ENCODE data around the gene TTYH1. TPM values are rescaled to one million over a fixed set of nuclear protein-coding genes. Genes with fewer than 3 reads are reported as not detected.

TTYH1 gene
- total and polyA plus RNA-seq, 4 donors, result 170 to 1,011 (median 540) TPM

DNA sequence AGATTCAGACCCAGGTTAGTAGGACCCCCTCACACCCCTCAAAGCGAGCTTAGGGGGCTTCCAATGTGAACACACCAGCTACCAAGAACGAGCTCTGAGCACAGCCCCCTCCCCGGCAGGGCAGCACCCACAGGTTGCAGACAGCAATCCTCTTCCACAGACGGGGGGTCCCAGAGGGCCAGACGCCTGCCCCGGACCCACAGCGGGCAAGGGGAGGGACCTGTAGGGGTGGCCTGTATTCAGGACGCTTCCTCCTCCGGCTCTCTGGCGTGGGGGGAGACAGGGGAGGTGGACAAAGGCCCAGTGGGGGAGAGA is 4.8 kb downstream of the TTYH1 start:
- peaks cover 93% of the 10 kb centered on the region for H3K4me1 ChIP-seq (ENCODE audit: control insufficient read depth, insufficient read depth, low read length)
- no peak for DNase-seq (ENCODE audit: low read depth in 4 of 6, low spot score in 6 of 6)
- no peaks in the 10 kb centered on the region for H3K9me3 ChIP-seq (ENCODE audit: control insufficient read depth, insufficient read depth, low read length)
- peak overlapping the region; percentile 87 for H3K27ac ChIP-seq (ENCODE audit: low read depth, low read length)
- H3K27me3 ChIP-seq (ENCODE audit: control insufficient read depth, insufficient read depth, low read length), result no peaks in the 10 kb centered on the region
- peak overlapping the region; percentile 16 for H3K4me3 ChIP-seq (ENCODE audit: low read depth, low read length)
- H3K36me3 ChIP-seq (ENCODE audit: control insufficient read depth, insufficient read depth, low read length), result peaks cover 76% of the 10 kb centered on the region
- WGBS (ENCODE audit: insufficient coverage), result 8% methylated on average over 8 of the region's 10 CpGs

DNA sequence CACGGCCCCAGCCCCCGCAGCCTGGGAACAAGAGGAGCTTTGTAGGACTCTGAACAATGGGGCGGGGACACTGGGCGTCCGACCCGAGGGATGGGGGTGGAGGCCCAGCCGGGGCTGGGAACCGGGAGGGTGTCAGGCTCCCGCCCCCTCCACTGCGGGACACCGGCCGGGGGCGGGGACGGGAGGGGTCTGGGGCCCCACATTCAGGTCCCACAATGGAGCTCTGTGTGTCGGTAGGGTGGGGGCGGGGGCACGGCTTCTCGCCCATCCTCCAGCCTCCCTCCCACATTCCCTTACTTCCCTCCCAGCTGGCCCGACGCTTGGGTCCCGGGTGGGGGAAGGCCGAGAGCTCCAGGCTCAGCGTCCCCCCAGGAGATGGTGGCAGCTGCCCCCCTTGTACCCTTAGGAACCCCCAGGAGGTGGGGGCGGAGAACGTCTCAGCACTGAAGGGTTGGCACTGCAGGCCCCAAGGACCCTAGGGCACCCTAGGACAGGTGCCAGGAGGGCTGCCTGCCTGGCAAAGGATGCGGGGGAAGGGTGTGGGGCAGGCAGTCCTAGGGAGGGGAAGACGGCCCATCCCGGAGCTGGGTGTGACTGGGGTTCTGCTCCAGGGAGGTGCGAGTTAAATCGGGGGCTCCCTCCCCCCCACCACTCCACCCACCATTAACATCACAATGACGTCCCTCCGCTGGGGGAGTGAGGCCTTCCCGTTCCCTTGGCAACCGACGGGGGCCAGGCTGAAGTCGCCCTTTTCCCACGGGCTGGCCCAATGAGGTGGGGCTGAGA is 5.3 kb downstream of the TTYH1 start:
- DNase-seq (ENCODE audit: low read depth in 4 of 6, low spot score in 6 of 6), result peak in 5 of 6 donors; percentile 82 to 96 (median 88)
- peak overlapping the region; percentile 87 for H3K27ac ChIP-seq (ENCODE audit: low read depth, low read length)
- peak overlapping the region; percentile 37 for H3K4me3 ChIP-seq (ENCODE audit: low read depth, low read length)
- peaks cover 94% of the 10 kb centered on the region for H3K4me1 ChIP-seq (ENCODE audit: control insufficient read depth, insufficient read depth, low read length)
- WGBS (ENCODE audit: insufficient coverage), result 3% methylated on average over 11 of the region's 37 CpGs
- H3K27me3 ChIP-seq (ENCODE audit: control insufficient read depth, insufficient read depth, low read length), result no peaks in the 10 kb centered on the region
- H3K9me3 ChIP-seq (ENCODE audit: control insufficient read depth, insufficient read depth, low read length), result no peaks in the 10 kb centered on the region
- peaks cover 82% of the 10 kb centered on the region for H3K36me3 ChIP-seq (ENCODE audit: control insufficient read depth, insufficient read depth, low read length)

DNA sequence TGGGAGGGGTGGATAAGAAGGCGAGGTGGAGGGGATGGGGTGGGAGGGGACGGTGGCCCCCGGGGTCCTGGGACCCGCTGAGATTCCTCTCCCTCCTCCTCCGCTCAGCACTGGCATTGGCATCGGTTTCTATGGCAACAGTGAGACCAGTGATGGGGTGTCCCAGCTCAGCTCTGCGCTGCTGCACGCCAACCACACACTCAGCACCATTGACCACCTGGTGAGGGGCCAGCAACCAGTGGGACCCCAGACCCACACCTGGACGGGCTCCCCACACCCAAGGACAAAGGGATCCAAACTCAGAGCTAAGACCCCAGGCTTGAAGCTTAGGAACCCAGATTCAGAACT is 5.9 kb downstream of the TTYH1 start:
- no peak for DNase-seq (ENCODE audit: low read depth in 4 of 6, low spot score in 6 of 6)
- no peaks in the 10 kb centered on the region for H3K27me3 ChIP-seq (ENCODE audit: control insufficient read depth, insufficient read depth, low read length)
- peaks cover 85% of the 10 kb centered on the region for H3K36me3 ChIP-seq (ENCODE audit: control insufficient read depth, insufficient read depth, low read length)
- no peak overlapping the region for H3K4me3 ChIP-seq (ENCODE audit: low read depth, low read length)
- H3K27ac ChIP-seq (ENCODE audit: low read depth, low read length), result peak overlapping the region; percentile 87
- peaks cover 94% of the 10 kb centered on the region for H3K4me1 ChIP-seq (ENCODE audit: control insufficient read depth, insufficient read depth, low read length)
- WGBS (ENCODE audit: insufficient coverage), result 6% methylated on average over 5 of the region's 9 CpGs
- no peaks in the 10 kb centered on the region for H3K9me3 ChIP-seq (ENCODE audit: control insufficient read depth, insufficient read depth, low read length)

DNA sequence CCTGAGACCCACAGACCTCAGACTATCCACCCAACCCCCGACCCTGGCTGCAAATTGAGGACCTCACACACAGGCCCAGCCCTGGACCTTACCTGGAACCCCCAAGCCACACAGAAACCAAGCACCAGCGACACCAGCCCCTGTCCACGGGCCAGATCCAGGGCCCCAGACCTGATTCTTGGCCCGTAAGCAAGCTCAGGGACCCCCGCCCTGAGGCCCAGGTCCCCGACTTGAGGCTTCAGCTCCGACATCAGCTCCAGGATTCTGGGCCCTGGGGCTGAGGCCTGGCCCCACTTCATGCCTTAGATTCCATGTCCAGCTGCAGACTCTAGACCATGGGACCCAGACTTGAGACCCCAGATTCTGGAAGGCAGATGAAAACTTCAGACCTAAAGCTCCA is 6.3 kb downstream of the TTYH1 start:
- Histone ChIP-seq H3K27ac (ENCODE audit: low read depth, low read length) (peak overlapping the region; percentile 87), H3K27me3 (ENCODE audit: control insufficient read depth, insufficient read depth, low read length) (no peaks in the 10 kb centered on the region), H3K4me3 (ENCODE audit: low read depth, low read length) (no peak overlapping the region), H3K36me3 (ENCODE audit: control insufficient read depth, insufficient read depth, low read length) (peaks cover 85% of the 10 kb centered on the region), H3K4me1 (ENCODE audit: control insufficient read depth, insufficient read depth, low read length) (peaks cover 94% of the 10 kb centered on the region), H3K9me3 (ENCODE audit: control insufficient read depth, insufficient read depth, low read length) (no peaks in the 10 kb centered on the region)
- WGBS (ENCODE audit: insufficient coverage), result 39% methylated on average over 7 of the region's 7 CpGs
- peak in 1 of 6 donors; percentile 26 for DNase-seq (ENCODE audit: low read depth in 4 of 6, low spot score in 6 of 6)

DNA sequence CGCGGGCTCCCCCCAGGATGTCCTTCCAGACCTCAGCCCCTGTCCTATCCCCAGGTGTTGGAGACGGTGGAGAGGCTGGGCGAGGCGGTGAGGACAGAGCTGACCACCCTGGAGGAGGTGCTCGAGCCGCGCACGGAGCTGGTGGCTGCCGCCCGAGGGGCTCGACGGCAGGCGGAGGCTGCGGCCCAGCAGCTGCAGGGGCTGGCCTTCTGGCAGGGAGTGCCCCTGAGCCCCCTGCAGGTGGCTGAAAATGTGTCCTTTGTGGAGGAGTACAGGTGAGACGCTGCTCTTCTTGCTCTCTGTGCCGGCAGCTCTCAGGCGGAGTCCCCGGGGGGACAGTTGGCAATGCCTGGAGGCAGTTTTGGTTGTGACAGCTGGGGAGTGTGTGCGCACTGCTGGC is 6.9 kb downstream of the TTYH1 start:
- 37% methylated on average over 17 of the region's 20 CpGs for WGBS (ENCODE audit: insufficient coverage)
- H3K9me3 ChIP-seq (ENCODE audit: control insufficient read depth, insufficient read depth, low read length), result no peaks in the 10 kb centered on the region
- no peaks in the 10 kb centered on the region for H3K27me3 ChIP-seq (ENCODE audit: control insufficient read depth, insufficient read depth, low read length)
- H3K4me3 ChIP-seq (ENCODE audit: low read depth, low read length), result no peak overlapping the region
- DNase-seq (ENCODE audit: low read depth in 4 of 6, low spot score in 6 of 6), result peak in 1 of 6 donors; percentile 41
- peaks cover 84% of the 10 kb centered on the region for H3K36me3 ChIP-seq (ENCODE audit: control insufficient read depth, insufficient read depth, low read length)
- H3K4me1 ChIP-seq (ENCODE audit: control insufficient read depth, insufficient read depth, low read length), result peaks cover 93% of the 10 kb centered on the region
- H3K27ac ChIP-seq (ENCODE audit: low read depth, low read length), result peak overlapping the region; percentile 87

DNA sequence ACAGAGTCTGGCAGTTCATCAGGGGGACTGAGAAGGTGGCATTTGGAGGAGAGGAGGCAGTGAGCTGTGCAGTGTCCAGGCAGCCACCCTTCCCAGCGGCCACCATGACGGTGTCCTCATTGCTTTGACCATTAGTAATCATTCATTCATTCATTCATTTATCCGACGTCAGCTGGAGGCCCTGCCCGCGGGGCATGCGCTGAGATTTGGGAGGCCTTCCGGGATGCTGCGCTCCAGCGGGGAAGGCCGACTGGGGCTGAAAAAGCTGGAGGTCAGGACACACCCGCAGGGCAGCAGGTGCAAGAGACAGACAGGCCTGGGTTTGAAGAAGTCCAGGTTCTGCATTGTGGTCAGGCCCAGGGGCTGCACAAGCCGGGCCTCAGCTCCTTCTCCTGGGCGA is 8.9 kb downstream of the TTYH1 start:
- Histone ChIP-seq H3K9me3 (ENCODE audit: control insufficient read depth, insufficient read depth, low read length) (no peaks in the 10 kb centered on the region), H3K4me3 (ENCODE audit: low read depth, low read length) (no peak overlapping the region), H3K27me3 (ENCODE audit: control insufficient read depth, insufficient read depth, low read length) (no peaks in the 10 kb centered on the region), H3K36me3 (ENCODE audit: control insufficient read depth, insufficient read depth, low read length) (peaks cover 86% of the 10 kb centered on the region), H3K4me1 (ENCODE audit: control insufficient read depth, insufficient read depth, low read length) (peaks cover 90% of the 10 kb centered on the region), H3K27ac (ENCODE audit: low read depth, low read length) (peak overlapping the region; percentile 76)
- 94% methylated on average over 10 of the region's 14 CpGs for WGBS (ENCODE audit: insufficient coverage)
- DNase-seq (ENCODE audit: low read depth in 4 of 6, low spot score in 6 of 6), result no peak

DNA sequence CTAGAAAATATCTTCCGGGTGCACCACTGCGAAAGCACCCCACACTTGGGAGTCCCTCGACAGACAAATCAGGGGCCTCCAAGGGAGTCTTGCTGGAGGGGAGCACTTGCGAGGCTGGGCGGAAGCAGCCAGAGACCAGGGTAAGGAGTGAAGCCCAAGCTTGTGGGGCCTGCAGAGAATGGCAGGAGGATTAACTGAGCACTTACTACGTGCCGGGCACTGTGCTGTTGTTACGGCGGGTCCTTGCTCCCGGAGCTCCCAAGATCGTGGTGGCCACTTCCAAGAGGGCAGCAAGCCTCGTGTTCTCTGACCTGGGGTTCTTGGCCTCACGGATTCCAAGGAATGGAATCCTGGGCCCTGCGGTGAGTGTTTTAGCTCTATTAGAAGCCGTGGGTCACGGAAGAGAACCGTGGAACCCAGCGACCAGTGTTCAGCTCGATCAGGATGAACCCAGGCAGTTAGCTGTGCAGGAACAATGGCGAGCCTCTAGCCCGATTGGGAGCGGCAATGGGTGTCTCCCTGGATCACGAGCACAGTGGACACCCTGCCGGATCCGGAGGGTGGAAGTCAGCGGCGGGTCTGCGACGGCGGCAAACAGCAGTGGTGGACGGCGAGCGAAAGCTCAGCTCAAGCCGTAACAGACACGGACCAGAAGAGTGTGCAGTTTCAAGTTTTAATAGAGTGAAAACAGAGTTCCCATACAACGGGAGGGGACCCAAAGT is 9.6 kb downstream of the TTYH1 start:
- Histone ChIP-seq H3K36me3 (ENCODE audit: control insufficient read depth, insufficient read depth, low read length) (peaks cover 87% of the 10 kb centered on the region), H3K4me3 (ENCODE audit: low read depth, low read length) (no peak overlapping the region), H3K27me3 (ENCODE audit: control insufficient read depth, insufficient read depth, low read length) (no peaks in the 10 kb centered on the region), H3K9me3 (ENCODE audit: control insufficient read depth, insufficient read depth, low read length) (no peaks in the 10 kb centered on the region), H3K27ac (ENCODE audit: low read depth, low read length) (peak overlapping the region; percentile 76), H3K4me1 (ENCODE audit: control insufficient read depth, insufficient read depth, low read length) (peaks cover 90% of the 10 kb centered on the region)
- WGBS (ENCODE audit: insufficient coverage), result 81% methylated on average over 29 of the region's 36 CpGs
- DNase-seq (ENCODE audit: low read depth in 4 of 6, low spot score in 6 of 6), result no peak

DNA sequence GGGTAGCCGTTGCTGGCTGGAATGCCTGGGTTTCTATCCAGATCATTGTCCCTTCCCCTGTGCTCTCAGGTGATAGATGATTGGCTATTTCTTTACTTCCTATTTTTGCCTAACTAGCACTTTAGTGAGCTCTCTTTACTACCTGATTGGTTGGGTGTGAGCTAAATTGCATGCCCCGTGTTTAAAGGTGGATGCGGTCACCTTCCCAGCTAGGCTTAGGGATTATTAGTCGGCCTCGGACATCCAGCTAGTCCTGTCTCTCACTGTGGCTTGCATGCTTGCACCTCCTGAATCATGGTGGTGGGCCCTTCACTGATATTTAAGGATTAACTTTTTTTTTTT is 10.1 kb downstream of the TTYH1 start:
- H3K9me3 ChIP-seq (ENCODE audit: control insufficient read depth, insufficient read depth, low read length), result no peaks in the 10 kb centered on the region
- H3K4me1 ChIP-seq (ENCODE audit: control insufficient read depth, insufficient read depth, low read length), result peaks cover 90% of the 10 kb centered on the region
- peak overlapping the region; percentile 76 for H3K27ac ChIP-seq (ENCODE audit: low read depth, low read length)
- 97% methylated on average over 5 of the region's 5 CpGs for WGBS (ENCODE audit: insufficient coverage)
- no peak for DNase-seq (ENCODE audit: low read depth in 4 of 6, low spot score in 6 of 6)
- no peak overlapping the region for H3K4me3 ChIP-seq (ENCODE audit: low read depth, low read length)
- no peaks in the 10 kb centered on the region for H3K27me3 ChIP-seq (ENCODE audit: control insufficient read depth, insufficient read depth, low read length)
- peaks cover 87% of the 10 kb centered on the region for H3K36me3 ChIP-seq (ENCODE audit: control insufficient read depth, insufficient read depth, low read length)

DNA sequence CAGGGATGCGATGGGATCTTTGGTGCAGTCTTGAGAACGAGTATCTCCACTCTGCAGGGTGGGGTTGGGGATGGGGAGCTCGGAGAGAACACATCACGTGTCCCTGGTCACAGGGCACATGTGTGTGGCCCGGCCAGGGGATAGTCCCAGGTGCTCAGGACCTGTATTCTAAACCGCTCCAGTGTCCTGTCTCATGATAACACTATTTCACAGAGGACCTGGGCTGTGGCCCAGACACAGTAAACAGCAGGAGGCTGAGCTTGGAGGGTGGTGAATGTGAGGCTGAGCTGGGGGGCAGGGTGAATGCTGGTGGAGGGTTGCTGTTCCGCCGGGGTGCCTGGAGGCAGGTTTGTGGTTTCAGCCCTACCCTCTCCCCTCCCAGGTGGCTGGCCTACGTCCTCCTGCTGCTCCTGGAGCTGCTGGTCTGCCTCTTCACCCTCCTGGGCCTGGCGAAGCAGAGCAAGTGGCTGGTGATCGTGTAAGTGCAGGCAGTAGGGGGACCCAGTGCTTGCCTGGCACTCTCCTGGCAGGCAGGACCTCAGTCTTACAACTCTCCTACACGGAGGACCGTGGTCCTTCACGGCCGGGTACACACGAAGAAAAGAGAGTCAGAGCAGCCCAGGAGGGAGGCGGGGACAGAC is 11.1 kb downstream of the TTYH1 start:
- peak overlapping the region; percentile 76 for H3K27ac ChIP-seq (ENCODE audit: low read depth, low read length)
- no peaks in the 10 kb centered on the region for H3K27me3 ChIP-seq (ENCODE audit: control insufficient read depth, insufficient read depth, low read length)

More for the DNA sequence above, 11.1 kb downstream of the TTYH1 start:
- Histone ChIP-seq H3K4me1 (ENCODE audit: control insufficient read depth, insufficient read depth, low read length) (peaks cover 90% of the 10 kb centered on the region), H3K36me3 (ENCODE audit: control insufficient read depth, insufficient read depth, low read length) (peaks cover 95% of the 10 kb centered on the region), H3K4me3 (ENCODE audit: low read depth, low read length) (no peak overlapping the region), H3K9me3 (ENCODE audit: control insufficient read depth, insufficient read depth, low read length) (no peaks in the 10 kb centered on the region)
- 70% methylated on average over 7 of the region's 17 CpGs for WGBS (ENCODE audit: insufficient coverage)
- peak in 1 of 6 donors; percentile 60 for DNase-seq (ENCODE audit: low read depth in 4 of 6, low spot score in 6 of 6)

Measured in spinal cord (tissue), 10 donors.